Endothelial cell (in vitro differentiated cells): Measurements from ENCODE around the gene GRIP1. TPM values are rescaled to one million over a fixed set of nuclear protein-coding genes. Genes with fewer than 3 reads are reported as not detected.

Source experiments
- DNase-seq: peaks from one replicate; pipeline ENCODE4 v3.0.0; 2021; ENCODE audit warnings: low spot score
- H3K27ac Mint-ChIP-seq: one replicate; pipeline ENCODE4 v1.8.0; 2021; ENCODE audit warnings: mixed read lengths, inconsistent platforms; ENCODE audit not compliant: unreplicated experiment
- H3K27me3 Mint-ChIP-seq: one replicate; pipeline ENCODE4 v1.8.0; 2021; ENCODE audit warnings: mild to moderate bottlenecking, moderate library complexity, mixed read lengths, inconsistent platforms; ENCODE audit not compliant: unreplicated experiment
- H3K36me3 Mint-ChIP-seq: one replicate; pipeline ENCODE4 v1.8.0; 2021; ENCODE audit warnings: mild to moderate bottlenecking, low read depth, mixed read lengths, inconsistent platforms; ENCODE audit not compliant: unreplicated experiment
- H3K4me1 Mint-ChIP-seq: one replicate; pipeline ENCODE4 v1.8.0; 2021; ENCODE audit warnings: mild to moderate bottlenecking, mixed read lengths, inconsistent platforms; ENCODE audit not compliant: unreplicated experiment
- H3K4me3 Mint-ChIP-seq: one replicate; pipeline ENCODE4 v1.8.0; 2021; ENCODE audit warnings: mild to moderate bottlenecking, mixed read lengths, inconsistent platforms; ENCODE audit not compliant: unreplicated experiment
- H3K9me3 Mint-ChIP-seq: one replicate; pipeline ENCODE4 v1.8.0; 2021; ENCODE audit warnings: mixed read lengths, inconsistent platforms; ENCODE audit not compliant: unreplicated experiment
- CTCF ChIP-seq: fragments of 200-600 bp; sonication (generic); IDR thresholded peaks from one replicate; pipeline ENCODE4 v1.5.0; 2021; ENCODE audit warnings: antibody characterized with exemption; ENCODE audit not compliant: unreplicated experiment
- total RNA-seq: library from RNA; stranded (reverse); fragmentation: NEBNext Ultra II Directional; extraction: Animal tissue kit (Norgen Biotek cat#: 25700); gene quantifications from one replicate; pipeline ENCODE4 v1.2.1, GENCODE V29; 2021; ENCODE audit not compliant: unreplicated experiment

GRIP1 gene
- total RNA-seq, 1 donor from 2014 or later: 36.2 TPM

- Mint-ChIP-seq H3K4me1 (peaks cover 4% of the 10 kb centered on the region), H3K36me3 (no peaks in the 10 kb centered on the region), H3K4me3 (no peak overlapping the region), H3K27me3 (no peaks in the 10 kb centered on the region), H3K27ac (no peak overlapping the region), H3K9me3 (no peaks in the 10 kb centered on the region)
- no peak for TF ChIP-seq CTCF
- DNase-seq: no peak
These were observed 79.1 kb downstream of the GRIP1 start for GRCh38 chr12:66599816-66600215.

- Mint-ChIP-seq H3K9me3 (no peaks in the 10 kb centered on the region), H3K27me3 (no peaks in the 10 kb centered on the region), H3K27ac (no peak overlapping the region), H3K36me3 (no peaks in the 10 kb centered on the region), H3K4me3 (no peak overlapping the region), H3K4me1 (peaks cover 4% of the 10 kb centered on the region)
- no peak for TF ChIP-seq CTCF
- no peak for DNase-seq
These were observed 80.3 kb downstream of the GRIP1 start for GRCh38 chr12:66598608-66599007.

DNA sequence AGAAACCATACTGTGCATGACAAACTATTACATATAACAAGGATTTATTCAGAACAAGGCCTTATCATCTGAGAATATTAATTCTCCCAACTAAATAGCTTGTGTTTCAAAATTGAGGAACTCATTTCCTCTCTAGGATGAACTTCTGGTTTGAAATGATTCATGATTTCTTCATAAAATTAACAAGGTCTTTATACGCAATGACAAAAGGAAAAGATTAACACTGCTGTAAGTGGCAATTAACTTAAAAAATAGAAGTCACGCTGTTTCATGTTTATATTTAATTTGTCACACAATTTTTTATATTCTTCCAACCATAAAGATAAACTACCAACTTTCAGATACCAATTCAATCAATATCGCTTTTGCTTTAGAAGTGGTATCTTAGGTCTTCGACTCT lies 80.8 kb downstream of the GRIP1 start:
- H3K27ac Mint-ChIP-seq: no peak overlapping the region
- peaks cover 4% of the 10 kb centered on the region for H3K4me1 Mint-ChIP-seq
- TF ChIP-seq CTCF: no peak
- H3K36me3 Mint-ChIP-seq: no peaks in the 10 kb centered on the region
- no peaks in the 10 kb centered on the region for H3K9me3 Mint-ChIP-seq
- H3K27me3 Mint-ChIP-seq: no peaks in the 10 kb centered on the region
- no peak for DNase-seq
- no peak overlapping the region for H3K4me3 Mint-ChIP-seq

DNA sequence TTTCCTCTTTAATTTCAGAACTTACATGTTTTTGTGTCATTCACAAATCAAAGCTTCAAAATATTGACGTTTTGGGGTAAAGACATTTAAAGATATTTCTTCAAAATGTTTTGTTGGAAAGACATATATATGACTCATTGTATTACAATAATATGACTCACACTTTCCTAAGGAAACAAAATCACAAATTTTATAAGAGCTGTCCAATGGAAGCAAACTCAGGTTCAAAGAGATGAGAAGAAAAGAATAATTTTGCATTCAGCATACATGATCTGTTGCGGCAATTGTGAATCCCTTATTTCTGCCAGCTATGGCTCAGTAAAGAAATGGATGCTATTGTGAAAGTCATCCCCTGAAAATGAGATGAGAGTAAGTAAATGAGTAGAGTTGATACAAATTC lies 82.7 kb downstream of the GRIP1 start:
- no peaks in the 10 kb centered on the region for H3K36me3 Mint-ChIP-seq
- H3K27ac Mint-ChIP-seq: no peak overlapping the region
- no peaks in the 10 kb centered on the region for H3K4me1 Mint-ChIP-seq
- H3K9me3 Mint-ChIP-seq: no peaks in the 10 kb centered on the region
- no peak overlapping the region for H3K4me3 Mint-ChIP-seq
- H3K27me3 Mint-ChIP-seq: no peaks in the 10 kb centered on the region
- DNase-seq: no peak
- no peak for TF ChIP-seq CTCF

DNA sequence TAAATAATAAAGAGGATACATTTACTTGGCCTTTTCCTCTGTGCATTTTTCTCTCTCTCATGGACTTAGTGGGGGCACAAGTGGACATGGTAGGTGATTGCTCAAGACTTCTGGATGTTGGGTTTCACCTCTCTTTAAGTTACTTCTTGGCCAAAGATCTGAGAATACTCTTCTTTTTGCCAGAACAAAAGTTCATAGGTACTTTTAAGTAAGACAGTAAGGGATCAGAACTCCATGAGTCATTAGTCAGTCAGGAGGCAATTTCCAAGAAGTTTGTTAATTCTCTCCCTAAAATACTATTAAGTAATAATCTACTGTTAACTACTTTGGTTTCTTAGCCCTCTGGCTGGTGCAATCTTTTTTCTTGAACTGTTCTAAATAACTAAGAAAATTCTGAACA lies 84.2 kb downstream of the GRIP1 start:
- Mint-ChIP-seq H3K9me3 (no peaks in the 10 kb centered on the region), H3K36me3 (no peaks in the 10 kb centered on the region), H3K4me3 (no peak overlapping the region), H3K4me1 (no peaks in the 10 kb centered on the region), H3K27me3 (no peaks in the 10 kb centered on the region), H3K27ac (no peak overlapping the region)
- DNase-seq: no peak
- TF ChIP-seq CTCF: no peak
